Activated CD8-positive, alpha-beta memory T cell treated with anti-CD3 and anti-CD28 coated beads, Interleukin-2, amount 50 U/mL, for 48 hours (primary cell): Measurements from ENCODE around the gene GAB1.

Experiments used
- DNase-seq: peaks from one replicate; pipeline ENCODE4 v3.0.0-alpha.2; 2020

GAB1 gene

GRCh38 chr4:143391261-143391660 is 54.6 kb downstream of the GAB1 start:
- DNase-seq, result no peak

- DNase-seq, result no peak
Measured at GRCh38 chr4:143391895-143392294, 55.2 kb downstream of the GAB1 start.

DNA sequence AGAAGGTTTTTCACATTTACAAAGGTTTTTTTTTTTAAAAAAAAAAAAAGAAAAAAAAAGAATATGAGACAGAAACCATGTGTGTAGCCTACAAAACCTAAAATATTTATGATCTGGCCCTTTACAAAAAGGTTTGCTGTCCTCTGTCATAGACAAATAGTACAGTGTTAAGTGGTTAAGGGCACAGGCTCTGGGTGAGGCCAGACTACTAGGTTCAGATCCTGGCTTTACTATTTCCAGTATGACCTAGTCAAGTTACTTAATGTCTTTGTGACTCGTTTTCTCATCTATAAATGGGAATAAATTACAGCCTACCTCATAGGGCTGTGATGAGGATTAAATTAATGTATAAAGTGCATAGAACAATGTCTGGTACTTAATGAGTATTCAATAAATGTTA is 56.5 kb downstream of the GAB1 start:
- no peak for DNase-seq

DNA sequence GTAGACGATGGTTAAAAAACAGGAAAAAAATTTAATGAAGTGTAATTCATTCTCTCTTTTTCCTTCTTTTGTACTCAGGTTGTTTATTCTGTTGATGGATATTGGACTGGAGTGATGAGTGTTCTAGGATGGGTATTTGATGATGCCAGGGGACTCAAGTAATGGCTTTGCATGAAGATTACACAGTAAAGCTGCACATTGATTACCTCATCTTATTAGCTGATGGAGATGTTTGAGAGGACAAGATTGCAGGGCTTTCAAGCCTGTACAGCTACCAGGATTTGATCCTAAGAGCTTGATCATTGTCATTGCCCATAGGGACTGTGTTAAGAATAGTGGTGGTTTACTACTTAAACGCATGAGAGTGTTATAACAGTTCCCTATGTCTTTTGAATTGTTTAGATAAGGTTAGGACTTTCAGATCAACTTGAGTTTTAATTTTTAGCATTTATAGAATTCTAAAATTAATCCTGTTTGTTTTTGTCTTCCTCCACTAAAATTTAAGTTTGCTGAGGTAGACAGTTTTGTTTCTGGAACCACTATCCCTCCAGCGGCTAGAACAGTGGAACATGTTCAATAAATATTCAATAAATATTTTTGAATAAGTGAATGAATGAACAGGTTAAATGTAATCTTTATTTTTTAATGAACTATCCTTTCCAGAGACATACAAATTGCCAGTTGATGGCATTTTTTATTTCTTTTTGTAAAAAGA is 58.2 kb downstream of the GAB1 start:
- no peak for DNase-seq

DNA sequence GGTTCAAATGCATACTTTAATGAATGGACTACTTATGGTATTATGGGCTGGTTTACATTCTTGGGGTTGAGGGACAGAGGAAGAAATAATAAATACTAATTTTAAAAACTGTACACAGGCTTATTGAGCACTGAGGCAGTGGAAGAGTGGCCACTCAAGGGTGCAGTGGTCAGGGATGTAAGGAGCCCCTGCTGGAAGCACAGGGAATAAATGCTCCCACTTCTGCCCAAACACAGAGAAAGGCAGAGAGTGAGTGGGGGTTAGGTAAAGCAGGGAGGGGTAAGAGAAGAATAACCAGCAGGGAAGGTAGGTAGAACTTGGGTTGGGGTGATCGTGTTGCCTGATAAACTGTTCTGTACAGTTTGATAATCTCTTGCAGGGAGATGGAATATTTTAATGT is 60.0 kb downstream of the GAB1 start:
- no peak for DNase-seq

- no peak for DNase-seq
Measured at GRCh38 chr4:143397335-143397734, 60.7 kb downstream of the GAB1 start.

GRCh38 chr4:143397887-143398286 is 61.2 kb downstream of the GAB1 start:
- DNase-seq, result no peak

GRCh38 chr4:143399113-143399949 is 62.7 kb downstream of the GAB1 start:
- DNase-seq, result no peak

- no peak for DNase-seq
Measured at GRCh38 chr4:143400082-143400481, 63.4 kb downstream of the GAB1 start.

- DNase-seq, result no peak
Measured at GRCh38 chr4:143402776-143403552, 66.3 kb downstream of the GAB1 start.

GRCh38 chr4:143403553-143403820 is 66.8 kb downstream of the GAB1 start:
- no peak for DNase-seq

GRCh38 chr4:143404555-143404954 is 67.9 kb downstream of the GAB1 start:
- DNase-seq, result no peak

GRCh38 chr4:143405075-143405730 is 68.5 kb downstream of the GAB1 start:
- no peak for DNase-seq

DNA sequence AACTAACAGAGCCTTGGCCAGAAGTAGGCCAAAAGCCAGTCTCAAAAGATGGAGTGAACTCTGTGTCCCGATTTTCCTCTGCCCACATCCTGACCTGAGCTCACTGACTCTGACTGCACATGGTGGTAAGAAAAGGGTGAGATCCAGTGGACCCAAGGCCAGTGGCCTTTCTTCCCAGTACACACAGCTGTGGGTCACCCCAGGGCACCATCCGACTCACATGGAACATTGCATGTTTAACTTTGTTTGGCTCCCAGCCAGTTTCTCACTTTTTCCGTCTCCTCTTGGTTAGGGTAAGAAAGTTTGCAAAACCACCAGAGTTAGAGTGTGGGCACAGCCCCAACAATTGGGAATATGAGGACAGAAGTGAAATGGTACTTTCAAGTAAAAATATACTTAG is 69.8 kb downstream of the GAB1 start:
- no peak for DNase-seq

DNA sequence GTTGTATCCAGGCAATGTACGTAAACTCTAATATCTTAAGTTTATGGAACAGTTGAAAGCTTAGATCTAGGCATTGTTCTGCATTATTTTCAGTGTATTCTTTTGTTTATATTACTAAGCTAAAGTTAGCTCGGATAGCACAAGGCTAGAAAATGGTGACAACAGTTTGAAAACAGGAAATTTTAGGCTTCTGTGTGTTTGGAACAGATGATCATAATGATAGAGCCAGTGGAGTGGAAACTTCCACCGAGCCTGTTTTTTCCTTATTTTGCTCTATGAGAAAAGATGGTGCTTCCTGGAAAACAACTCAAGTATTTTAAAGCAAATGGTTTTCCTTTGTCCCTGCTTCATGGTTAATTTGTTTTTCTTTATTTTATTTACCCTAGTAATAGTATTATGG is 70.8 kb downstream of the GAB1 start:
- DNase-seq, result no peak

- no peak for DNase-seq
Measured at GRCh38 chr4:143407888-143408287, 71.2 kb downstream of the GAB1 start.

DNA sequence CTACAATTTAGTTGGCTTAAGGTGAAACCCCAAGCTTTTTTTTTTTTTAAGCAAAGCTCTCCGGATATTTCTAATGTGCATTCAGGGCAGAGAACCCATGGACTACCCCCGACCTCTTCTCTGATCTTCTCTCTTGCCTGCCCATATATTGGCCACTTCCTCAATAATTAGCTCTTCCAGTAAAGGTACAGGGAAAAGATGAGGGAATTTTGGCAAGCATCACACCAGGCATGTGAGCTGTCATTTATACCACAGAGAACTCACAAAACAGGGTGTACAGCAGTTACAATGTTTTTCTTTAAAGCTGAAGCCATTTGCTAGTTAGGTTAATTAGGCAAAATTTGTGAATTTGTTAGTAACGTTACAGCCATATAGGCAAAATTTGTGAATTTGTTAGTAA is 73.3 kb downstream of the GAB1 start:
- DNase-seq, result no peak

GRCh38 chr4:143411527-143412419 is 75.1 kb downstream of the GAB1 start:
- DNase-seq, result no peak

DNA sequence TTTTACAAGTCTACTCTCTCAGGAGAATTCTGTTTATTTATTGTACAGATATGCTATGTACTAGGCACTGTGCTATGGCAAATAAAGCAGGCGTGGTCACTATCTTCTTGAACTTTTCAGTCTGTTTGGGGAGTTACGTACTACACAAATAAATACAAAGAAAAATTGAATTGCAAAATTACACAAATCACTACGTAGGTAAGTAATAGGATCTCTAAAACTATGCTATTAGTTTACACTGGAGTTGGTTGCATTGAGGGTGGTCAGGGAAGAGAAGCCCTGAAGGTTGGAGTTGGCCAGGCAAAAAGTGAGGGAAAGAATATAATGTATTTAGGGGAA is 75.7 kb downstream of the GAB1 start:
- no peak for DNase-seq

- no peak for DNase-seq
Measured at GRCh38 chr4:143417679-143418403, 81.2 kb downstream of the GAB1 start.

- DNase-seq, result no peak
Measured at GRCh38 chr4:143420227-143420626, 83.6 kb downstream of the GAB1 start.

- DNase-seq, result no peak
Measured at GRCh38 chr4:143421609-143422008, 84.9 kb downstream of the GAB1 start.
